ENCODE data around the gene CCDC148.
A peak's percentile ranks its signal among the peaks of the same experiment; 100 is the strongest.

The CCDC148 gene

DNA sequence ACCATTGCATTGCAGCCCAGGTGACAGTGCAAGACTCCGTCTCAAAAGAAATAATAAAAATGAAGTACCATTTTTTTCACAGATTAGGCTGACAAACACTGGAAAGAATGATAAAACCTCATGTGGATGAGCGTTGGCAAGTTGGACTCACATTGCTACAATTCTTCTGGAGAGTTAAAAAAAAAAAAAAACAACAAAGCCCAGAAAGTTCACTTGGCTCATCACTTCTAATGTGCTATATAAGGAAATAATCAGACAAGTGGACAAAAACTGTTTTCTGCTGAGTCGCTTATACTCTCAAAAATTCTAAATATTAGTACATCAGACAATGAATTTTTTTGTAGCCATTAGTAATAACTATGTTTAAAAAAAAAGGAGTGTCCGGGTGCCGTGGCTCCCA is 38.6 kb upstream of the CCDC148 start:
- TF ChIP-seq MYC (IDR thresholded peaks at IDR 0.05; ENCODE audit: low read depth, low read length): no peak
- no peak for DNase-seq (ENCODE audit: low read depth)
- no peak overlapping the region for H3K4me3 ChIP-seq (ENCODE audit: low read depth, low read length)

DNA sequence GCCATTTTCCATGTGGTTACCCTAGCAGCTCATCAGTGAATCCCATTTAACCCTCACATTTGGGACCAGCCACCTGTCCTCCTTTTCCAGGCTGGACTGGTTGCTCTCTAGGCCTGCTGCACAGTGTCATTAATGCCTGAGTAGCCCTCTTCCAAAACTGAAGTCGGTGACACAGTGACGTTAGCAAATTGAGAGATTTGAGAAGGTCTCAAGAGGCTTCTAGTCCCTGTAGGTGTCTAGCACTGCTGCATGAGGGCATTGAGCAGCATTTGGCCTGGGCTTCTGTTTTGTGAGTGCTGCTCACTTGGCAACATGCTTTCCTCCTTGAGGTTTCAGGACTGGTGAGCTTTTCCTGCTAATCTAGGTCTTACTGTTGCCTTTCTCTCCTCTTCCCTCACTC is 36.9 kb upstream of the CCDC148 start:
- DNase-seq (ENCODE audit: low read depth): no peak
- no peak overlapping the region for H3K4me3 ChIP-seq (ENCODE audit: low read depth, low read length)
- TF ChIP-seq MYC (IDR thresholded peaks at IDR 0.05; ENCODE audit: low read depth, low read length): no peak
- TF ChIP-seq, protein P1, sequence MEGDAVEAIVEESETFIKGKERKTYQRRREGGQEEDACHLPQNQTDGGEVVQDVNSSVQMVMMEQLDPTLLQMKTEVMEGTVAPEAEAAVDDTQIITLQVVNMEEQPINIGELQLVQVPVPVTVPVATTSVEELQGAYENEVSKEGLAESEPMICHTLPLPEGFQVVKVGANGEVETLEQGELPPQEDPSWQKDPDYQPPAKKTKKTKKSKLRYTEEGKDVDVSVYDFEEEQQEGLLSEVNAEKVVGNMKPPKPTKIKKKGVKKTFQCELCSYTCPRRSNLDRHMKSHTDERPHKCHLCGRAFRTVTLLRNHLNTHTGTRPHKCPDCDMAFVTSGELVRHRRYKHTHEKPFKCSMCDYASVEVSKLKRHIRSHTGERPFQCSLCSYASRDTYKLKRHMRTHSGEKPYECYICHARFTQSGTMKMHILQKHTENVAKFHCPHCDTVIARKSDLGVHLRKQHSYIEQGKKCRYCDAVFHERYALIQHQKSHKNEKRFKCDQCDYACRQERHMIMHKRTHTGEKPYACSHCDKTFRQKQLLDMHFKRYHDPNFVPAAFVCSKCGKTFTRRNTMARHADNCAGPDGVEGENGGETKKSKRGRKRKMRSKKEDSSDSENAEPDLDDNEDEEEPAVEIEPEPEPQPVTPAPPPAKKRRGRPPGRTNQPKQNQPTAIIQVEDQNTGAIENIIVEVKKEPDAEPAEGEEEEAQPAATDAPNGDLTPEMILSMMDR (IDR thresholded peaks at IDR 0.05; ENCODE audit: low read depth, low read length): no peak
- no peak for TF ChIP-seq POLR2A (IDR thresholded peaks at IDR 0.05; ENCODE audit: extremely low read depth, insufficient read length)
- TF ChIP-seq, protein P2, sequence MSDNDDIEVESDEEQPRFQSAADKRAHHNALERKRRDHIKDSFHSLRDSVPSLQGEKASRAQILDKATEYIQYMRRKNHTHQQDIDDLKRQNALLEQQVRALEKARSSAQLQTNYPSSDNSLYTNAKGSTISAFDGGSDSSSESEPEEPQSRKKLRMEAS (IDR thresholded peaks at IDR 0.05; ENCODE audit: low read depth, low read length): no peak

DNA sequence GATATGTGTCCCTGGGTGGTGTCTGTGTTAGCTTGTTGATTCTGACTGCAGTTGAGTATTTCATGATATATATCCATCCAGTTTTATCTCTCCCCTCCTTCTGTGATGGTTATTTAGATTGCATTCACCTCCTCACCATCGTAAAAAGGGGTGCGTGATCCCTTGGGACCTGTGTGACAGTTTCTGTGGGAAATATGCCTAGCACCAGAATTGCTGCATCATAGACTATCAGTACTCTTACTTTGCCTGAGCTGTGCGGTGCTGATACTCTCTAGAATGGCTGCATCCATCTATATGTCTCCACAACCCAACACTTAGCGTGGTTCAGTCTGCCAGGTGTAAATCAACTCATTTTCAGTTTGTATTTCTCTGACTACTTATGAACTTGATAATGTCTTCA is 34.5 kb upstream of the CCDC148 start:
- peak; percentile 52 for DNase-seq (ENCODE audit: low read depth)
- no peak for TF ChIP-seq POLR2A (IDR thresholded peaks at IDR 0.05; ENCODE audit: extremely low read depth, insufficient read length)
- no peak overlapping the region for H3K4me3 ChIP-seq (ENCODE audit: low read depth, low read length)

DNA sequence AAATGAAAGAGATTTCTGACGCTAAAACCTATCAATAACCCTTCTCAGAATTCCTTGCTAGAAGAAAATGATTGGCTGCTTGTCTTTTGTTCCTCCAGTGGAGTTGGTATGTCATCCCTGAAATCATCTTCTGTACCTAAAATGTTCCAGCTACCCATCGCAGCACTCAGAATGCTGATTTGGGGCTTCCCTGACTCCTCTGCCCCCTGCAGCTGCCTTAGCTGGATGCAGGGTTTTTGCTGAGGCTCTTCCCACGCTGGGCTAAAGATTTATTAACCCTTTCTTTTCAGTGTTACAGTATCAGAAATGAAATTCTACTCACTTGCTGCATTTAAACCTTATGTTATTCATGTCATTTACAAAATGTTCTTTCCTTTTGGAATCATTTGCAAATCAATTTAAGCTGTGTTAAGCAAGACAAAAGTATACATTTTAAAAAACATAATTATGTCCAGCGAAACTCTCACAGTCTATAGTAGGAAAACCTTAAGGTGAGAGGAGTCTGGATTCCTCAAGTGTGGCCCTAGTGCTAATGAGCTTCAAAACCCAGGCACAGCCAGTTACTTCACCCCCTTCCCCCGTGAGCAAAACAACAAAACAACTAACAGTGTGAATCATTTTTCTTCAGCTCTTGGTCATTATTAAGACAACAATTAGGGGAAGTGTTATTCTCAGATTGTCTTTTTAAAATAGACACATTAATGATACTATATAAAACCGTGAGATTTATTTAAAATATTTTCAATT is 33.0 kb upstream of the CCDC148 start:
- no peak overlapping the region for H3K4me3 ChIP-seq (ENCODE audit: low read depth, low read length)
- DNase-seq (ENCODE audit: low read depth): no peak
- TF ChIP-seq, protein P1 (IDR thresholded peaks at IDR 0.05; ENCODE audit: low read depth, low read length): no peak
- TF ChIP-seq POLR2A (IDR thresholded peaks at IDR 0.05; ENCODE audit: extremely low read depth, insufficient read length) (no peak), MYC (IDR thresholded peaks at IDR 0.05; ENCODE audit: low read depth, low read length) (no peak)
- TF ChIP-seq, protein P2 (IDR thresholded peaks at IDR 0.05; ENCODE audit: low read depth, low read length): no peak

DNA sequence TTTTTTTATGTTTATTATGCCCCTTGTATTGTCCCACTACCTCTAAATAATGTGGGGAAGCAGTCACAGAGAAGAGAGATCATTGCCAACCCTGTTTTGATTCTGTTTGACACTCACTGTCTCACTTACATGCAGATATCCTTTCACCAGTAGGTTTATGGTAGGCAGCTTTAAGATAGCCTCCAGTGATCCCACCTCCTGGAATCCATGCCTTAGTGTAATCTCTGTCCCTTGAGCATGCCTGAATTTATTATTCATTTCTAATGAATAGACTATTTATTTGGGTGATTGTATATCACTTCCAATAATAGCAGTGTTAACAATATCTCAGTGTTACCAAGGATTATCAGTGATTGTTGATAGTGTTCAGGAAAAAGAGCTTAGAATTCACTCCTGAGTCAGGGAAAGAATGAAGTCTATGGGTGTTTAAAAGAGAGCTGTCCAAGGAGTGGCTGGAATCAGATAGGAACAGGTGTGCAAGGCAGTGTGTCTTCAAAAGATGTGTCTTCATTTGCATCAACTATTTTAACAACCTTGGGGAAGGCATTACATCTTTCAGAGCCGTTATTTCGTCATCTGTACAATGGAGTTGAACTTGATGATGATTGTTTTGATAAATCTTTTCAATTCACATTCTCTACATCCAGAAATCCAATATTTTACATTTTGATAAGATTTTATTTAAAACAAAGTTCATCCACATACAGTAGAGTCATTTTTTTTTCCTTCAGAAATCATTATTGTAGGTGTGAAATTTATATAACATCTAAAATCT is 32.1 kb upstream of the CCDC148 start:
- TF ChIP-seq, protein P1 (IDR thresholded peaks at IDR 0.05; ENCODE audit: low read depth, low read length): no peak
- no peak for DNase-seq (ENCODE audit: low read depth)
- H3K4me3 ChIP-seq (ENCODE audit: low read depth, low read length): no peak overlapping the region

DNA sequence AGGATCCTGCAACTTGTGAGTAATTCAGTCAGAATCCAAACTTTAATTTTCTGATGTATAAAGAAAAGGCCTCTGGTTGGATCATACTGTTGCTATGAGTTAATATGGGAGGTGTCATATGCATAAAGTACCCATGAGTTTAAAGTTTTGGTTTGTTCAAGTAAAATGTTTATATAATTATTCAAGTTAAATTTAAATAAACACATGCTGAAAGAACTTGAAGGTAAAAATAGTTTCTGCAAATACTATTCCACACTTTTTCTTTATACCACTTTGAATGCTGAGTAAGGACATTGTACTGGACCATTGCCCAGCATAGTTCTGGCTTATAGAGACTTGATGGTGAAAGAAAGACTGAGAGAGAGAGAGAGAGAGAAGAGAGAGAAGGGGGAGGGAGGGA is 30.9 kb upstream of the CCDC148 start:
- DNase-seq (ENCODE audit: low read depth): no peak
- no peak overlapping the region for H3K4me3 ChIP-seq (ENCODE audit: low read depth, low read length)
- TF ChIP-seq POLR2A (IDR thresholded peaks at IDR 0.05; ENCODE audit: extremely low read depth, insufficient read length) (no peak), MYC (IDR thresholded peaks at IDR 0.05; ENCODE audit: low read depth, low read length) (no peak)
- TF ChIP-seq, protein P2 (IDR thresholded peaks at IDR 0.05; ENCODE audit: low read depth, low read length): no peak
- TF ChIP-seq, protein P1 (IDR thresholded peaks at IDR 0.05; ENCODE audit: low read depth, low read length): no peak

DNA sequence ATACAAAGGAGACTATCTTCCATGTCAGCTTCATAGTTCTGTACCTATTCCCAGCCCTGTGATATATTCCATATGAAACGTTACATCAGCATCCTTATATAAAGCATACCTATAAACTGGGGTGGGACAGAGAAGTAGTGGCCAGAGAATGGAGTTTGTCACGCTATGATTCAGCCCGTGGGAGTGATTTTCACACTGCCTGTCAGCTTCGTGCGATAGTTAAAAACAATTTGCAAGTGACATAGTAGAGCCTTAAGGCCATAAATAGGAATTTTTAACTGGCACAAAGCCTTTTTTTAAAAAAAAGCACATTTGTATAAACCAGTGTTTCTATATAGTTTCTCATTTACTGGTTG is 30.4 kb upstream of the CCDC148 start:
- peak; percentile 55 for DNase-seq (ENCODE audit: low read depth)
- H3K4me3 ChIP-seq (ENCODE audit: low read depth, low read length): no peak overlapping the region
- no peak for TF ChIP-seq MYC (IDR thresholded peaks at IDR 0.05; ENCODE audit: low read depth, low read length)
- no peak for TF ChIP-seq POLR2A (IDR thresholded peaks at IDR 0.05; ENCODE audit: extremely low read depth, insufficient read length)
- TF ChIP-seq, protein P1 (IDR thresholded peaks at IDR 0.05; ENCODE audit: low read depth, low read length): no peak

Data from NB4 (cell line).